ENCODE results near the gene TPGS1.

The TPGS1 gene

DNA sequence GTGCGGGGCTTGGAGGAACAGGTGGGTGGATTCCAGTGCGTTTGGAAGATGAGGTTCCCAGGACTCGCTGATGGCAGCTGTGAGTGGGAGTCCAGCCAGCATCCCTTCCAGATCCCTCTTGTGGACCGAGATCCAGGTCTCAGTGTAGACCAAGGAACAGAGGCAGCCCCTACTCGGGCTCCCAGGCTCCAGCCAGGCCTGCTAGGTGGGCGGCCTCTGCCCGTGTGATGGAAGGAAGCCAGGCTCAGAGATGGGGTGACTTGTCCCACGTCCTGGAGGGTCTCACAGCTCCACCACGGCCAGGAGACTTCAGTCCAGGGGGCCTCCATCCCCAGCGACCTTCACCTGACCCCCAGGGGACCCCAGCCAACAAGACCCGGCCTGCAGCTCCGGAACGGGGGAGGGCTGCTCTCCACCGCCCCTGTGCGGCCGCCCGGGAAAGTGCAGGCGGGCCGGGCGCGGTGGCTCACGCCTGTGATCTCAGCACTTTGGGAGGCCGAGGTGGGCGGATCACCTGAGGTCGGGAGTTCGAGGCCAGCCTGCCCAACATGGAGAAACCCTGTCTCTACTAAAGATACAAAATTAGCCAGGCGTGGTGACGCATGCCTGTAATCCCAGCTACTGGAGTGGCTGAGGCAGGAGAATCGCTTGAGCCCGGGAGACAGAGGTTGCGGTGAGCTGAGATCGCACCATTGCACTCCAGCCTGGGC lies 11.7 kb upstream of the TPGS1 start:
- no peak for DNase-seq (ENCODE audit: low read depth)

GRCh38 chr19:496112-496665 lies 11.1 kb upstream of the TPGS1 start, which contains the start of gene MADCAM1:
Gene MADCAM1, plus strand, starts transcription at chr19:496486. Its CDS starts 14 bp downstream, at chr19:496500.
- DNase-seq (ENCODE audit: low read depth): no peak

DNA sequence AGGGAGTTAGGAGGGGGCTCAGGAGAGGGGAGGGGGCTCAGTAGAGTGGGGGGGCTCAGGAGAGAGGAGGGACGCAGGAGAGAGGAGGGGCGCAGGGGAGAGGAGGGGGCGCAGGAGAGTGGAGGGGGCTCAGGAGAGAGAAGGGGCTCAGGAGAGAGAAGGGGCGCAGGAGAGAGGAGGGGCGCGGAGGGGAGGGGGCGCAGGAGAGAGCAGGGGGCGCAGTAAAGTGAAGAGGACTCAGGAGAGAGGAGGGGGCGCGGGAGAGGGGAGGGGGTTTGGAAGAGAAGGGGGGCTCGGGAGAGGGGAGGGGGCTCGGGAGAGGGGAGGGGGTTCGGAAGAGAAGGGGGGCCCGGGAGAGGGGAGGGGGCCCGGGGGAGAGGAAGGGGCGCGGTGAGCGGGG lies 10.3 kb upstream of the TPGS1 start:
- DNase-seq (ENCODE audit: low read depth): no peak

DNA sequence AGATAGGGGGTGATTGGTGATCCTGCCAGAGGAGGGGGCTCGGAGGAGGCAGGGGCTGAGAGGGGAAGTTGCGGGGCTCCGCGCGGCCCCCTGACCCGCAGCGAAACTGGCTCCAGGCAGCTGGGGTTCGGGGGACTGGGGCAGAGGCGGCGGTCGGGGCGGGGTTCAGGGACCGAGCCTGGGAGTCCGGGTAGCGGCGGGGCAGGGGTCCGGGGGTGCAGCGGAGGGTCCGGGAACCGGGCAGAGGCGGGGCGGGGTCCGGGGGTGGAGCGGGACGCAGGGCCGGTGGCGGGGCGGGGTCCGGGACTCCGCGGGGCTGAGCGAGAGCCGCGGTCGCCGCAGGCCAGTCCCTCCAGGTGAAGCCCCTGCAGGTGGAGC lies 9.8 kb upstream of the TPGS1 start:
- no peak for DNase-seq (ENCODE audit: low read depth)

DNA sequence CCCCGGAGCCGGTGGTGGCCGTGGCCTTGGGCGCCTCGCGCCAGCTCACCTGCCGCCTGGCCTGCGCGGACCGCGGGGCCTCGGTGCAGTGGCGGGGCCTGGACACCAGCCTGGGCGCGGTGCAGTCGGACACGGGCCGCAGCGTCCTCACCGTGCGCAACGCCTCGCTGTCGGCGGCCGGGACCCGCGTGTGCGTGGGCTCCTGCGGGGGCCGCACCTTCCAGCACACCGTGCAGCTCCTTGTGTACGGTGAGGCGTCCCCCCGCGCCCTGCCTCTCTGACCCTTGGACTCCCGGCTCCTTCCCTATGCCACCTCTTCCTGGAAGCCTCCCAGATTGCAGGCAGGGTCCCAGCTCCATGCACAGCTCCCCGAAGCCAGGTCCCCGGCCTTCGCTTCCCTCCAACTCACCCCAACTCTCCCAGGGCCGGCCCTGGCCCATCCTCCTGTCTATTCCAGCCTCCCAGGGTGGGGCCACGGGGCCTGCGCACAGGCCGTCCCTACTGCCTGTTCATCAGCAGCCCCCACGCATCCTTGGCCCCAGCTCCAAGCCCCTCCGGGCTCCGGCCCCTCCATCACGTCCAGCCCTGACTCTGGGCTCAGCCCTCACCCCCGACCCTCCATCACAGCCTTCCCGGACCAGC lies 9.3 kb upstream of the TPGS1 start:
- no peak for DNase-seq (ENCODE audit: low read depth)

DNA sequence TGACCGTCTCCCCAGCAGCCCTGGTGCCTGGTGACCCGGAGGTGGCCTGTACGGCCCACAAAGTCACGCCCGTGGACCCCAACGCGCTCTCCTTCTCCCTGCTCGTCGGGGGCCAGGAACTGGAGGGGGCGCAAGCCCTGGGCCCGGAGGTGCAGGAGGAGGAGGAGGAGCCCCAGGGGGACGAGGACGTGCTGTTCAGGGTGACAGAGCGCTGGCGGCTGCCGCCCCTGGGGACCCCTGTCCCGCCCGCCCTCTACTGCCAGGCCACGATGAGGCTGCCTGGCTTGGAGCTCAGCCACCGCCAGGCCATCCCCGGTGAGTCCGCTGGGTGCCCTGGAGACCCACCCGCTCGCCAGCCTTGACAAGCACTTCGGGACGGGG lies 8.8 kb upstream of the TPGS1 start:
- DNase-seq (ENCODE audit: low read depth): no peak

GRCh38 chr19:498977-499623 lies 8.2 kb upstream of the TPGS1 start:
- no peak for DNase-seq (ENCODE audit: low read depth)

- no peak for DNase-seq (ENCODE audit: low read depth)
Observed at GRCh38 chr19:501646-502045, 5.7 kb upstream of the TPGS1 start.

- no peak for DNase-seq (ENCODE audit: low read depth)
Observed at GRCh38 chr19:504616-505015, 2.7 kb upstream of the TPGS1 start.

- peak; percentile 87 for DNase-seq (ENCODE audit: low read depth)
Observed at GRCh38 chr19:506404-507285, 652 bp upstream of the TPGS1 start.

DNA sequence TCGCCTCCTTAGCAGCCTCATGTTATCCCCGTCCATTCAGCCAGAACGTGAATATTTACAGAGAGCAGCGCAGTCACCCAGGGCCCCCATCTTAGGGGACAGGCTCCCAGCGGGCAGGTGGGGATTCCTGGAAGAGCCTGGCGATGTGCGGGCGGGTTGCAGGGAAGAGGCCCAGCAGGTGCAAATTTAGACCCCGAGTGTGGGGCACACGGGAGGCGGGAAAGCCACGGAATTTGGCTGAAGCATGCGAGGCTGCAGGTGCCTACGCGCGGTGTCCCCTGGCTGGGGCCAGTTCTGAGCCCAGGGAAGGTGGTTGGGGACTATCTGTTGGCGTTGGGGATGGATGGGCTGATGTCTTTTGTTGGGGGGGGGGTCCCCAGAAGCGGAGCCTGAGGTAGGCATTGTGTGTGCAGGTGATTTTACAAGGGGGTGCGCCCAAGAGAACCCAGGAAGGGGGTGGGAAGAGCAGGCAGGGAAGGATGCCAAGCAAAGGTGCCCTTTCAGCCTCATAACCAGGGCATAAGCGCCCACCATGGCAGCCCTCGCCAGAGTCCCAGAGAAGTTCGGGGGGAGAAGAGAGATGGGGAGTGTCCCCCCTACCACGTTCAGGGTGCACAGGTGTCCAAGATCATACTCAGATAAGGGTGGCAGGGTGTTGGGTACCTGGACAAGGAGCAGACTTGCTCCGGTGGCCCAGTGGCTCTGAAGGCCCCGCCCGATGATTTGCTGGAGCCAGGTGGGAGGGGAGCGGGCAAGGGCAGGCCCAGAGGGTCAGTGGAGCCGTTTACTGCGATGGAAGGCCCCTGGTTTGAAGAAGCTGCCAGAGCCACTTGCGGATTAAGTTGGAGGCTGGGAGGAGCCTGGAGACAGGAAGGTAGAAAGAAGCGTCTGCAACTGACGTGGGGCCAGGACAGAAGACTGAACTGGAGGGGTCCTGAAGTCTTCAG lies 1.2 kb downstream of the TPGS1 start:
- DNase-seq (ENCODE audit: low read depth): no peak

- peak; percentile 80 for DNase-seq (ENCODE audit: low read depth)
Observed at GRCh38 chr19:510606-511100, 3.4 kb downstream of the TPGS1 start.

DNA sequence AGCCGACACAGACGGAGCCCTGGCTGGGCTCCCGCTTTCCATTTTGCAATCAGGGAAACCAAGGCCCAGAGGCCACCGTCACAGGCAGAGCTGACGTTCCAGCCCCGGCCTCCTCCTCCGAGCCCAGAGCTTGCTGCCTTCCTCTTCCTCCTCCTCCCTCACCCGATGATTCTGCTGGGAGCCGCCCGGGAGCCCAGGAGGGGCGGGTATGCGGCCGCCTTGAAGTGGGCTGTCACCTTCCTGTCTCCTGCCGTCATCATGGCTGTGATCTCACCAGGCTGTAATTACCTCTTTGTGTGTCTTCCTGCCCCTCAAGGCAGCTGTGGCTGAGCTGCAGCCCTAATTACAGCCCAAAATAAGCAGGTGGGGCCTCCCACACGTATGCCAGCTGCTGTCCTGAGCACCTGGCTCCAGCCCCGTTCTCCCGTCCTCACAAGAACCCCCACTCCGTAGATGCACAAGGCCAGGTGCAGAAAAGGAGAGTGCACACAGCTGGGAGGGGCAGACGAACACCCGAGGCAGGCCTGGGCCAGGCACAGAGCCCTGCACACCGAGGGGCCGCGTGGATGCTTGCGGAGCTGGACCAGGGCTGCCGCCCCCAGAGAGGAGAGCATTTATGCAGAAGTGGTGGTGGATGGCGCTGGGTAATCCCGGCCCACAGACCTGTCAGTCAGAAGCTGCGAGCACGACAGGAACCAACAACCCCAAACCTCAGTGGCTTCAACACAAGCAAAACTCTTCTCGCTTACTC lies 4.0 kb downstream of the TPGS1 start:
- peak; percentile 68 for DNase-seq (ENCODE audit: low read depth)

DNA sequence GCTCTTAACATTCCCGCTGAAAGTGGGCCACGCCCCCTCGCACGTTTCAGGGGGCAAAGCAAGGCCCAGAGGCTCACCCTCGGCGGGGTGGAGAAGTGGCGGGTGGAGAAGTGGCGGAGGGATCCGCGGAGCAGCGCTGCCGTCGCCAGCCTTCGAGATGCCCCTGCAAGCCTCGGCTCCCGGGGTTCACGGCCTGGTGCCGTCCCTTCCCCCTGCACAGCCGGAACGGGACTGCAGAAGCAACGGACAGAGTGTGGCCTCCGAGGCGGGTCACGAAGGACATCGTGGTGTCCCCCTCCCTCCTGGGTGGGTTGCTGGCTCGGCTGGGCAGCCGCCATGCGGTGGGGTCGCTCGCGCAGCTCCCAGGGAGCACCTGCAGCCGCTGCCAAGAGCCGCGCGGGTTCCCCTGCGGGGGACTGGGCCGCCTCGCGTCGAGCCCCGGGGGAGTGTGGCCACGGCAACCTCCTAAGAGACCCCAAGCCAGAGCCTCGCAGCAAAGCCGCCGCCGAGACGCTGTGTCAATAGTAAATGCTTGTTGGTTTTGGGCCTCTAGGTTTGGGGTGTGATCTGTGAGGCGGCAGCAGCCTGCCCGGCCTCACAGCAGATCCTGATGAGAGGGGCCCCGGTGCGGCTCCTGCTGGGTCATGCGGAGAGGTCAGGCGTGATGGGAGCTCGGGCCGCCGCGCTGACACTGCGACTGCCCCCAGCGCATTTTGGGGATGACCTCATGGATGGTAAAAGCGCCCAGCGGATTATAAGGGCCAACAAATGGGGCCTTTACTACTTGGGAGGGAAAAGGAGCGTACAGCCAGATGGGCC lies 5.5 kb downstream of the TPGS1 start:
- no peak for DNase-seq (ENCODE audit: low read depth)

GRCh38 chr19:513368-514165 lies 6.3 kb downstream of the TPGS1 start:
- no peak for DNase-seq (ENCODE audit: low read depth)

DNA sequence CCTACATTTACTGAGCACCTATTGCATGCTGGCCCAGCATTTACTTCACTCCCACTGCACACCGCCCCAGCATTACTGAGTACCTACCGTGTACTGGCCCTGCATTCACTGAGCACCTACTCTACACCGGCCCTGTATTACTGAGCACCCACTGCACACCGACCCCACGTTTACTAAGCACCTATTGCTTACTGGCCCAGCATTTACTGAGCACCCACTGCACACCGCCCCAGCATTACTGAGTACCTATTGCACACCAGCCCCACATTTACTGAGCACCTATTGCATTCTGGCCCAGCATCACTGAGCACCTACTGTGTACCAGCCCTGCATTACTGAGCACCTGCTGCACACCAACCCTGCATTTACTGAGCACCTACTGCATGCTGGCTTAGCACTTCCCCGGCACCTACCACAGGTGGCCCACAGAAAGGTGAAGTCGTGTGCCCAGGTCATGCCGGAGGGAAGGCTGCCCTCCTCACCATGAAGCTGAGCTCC lies 6.9 kb downstream of the TPGS1 start:
- no peak for DNase-seq (ENCODE audit: low read depth)

- no peak for DNase-seq (ENCODE audit: low read depth)
Observed at GRCh38 chr19:517721-518597, 10.7 kb downstream of the TPGS1 start.

Data from stimulated activated CD8-positive, alpha-beta memory T cell treated with anti-CD3 and anti-CD28 coated beads, Interleukin-12 subunit alpha, Interleukin-12 subunit beta, amount 100 ng/mL, for 4 hours (primary cell).